ENCODE data around the gene PXMP2. TPM values are rescaled to one million over a fixed set of nuclear protein-coding genes. Genes with fewer than 3 reads are reported as not detected.

Gene PXMP2
- polyA plus RNA-seq, 3 donors = 2.9 to 9.2 (median 8.7) TPM

- H3K9me3 ChIP-seq (replicated peaks in 1 of 2; ENCODE audit: control insufficient read depth in 1 of 2, insufficient read depth in 1 of 2, low read length in 2 of 2) = no peaks in the 10 kb centered on the region
- TF ChIP-seq CTCF (IDR thresholded peaks at IDR 0.05) = no peak
- Mint-ChIP-seq H3K4me3 (no peak overlapping the region), H3K4me1 (no peaks in the 10 kb centered on the region), H3K27ac (peak overlapping the region in 1 of 7 donors; percentile 76), H3K27me3 (ENCODE audit: low read depth in 3 of 3) (no peaks in the 10 kb centered on the region), H3K36me3 (peaks cover 90 to 95% of the 10 kb centered on the region in 2 donors), H3K9me3 (peaks cover 0 to 7% (median 0%) of the 10 kb centered on the region in 7 donors)
- H3K27ac ChIP-seq (ENCODE audit: low read depth in 1 of 2, low read length in 2 of 2) = no peak overlapping the region
- H3K4me3 ChIP-seq (replicated peaks in 1 of 3; ENCODE audit: low read depth in 2 of 3, low read length in 3 of 3) = no peak overlapping the region
- no peak overlapping the region for H3K9ac ChIP-seq (ENCODE audit: insufficient read depth, low read length, poor library complexity, severe bottlenecking)
- H3K4me1 ChIP-seq (ENCODE audit: control insufficient read depth in 1 of 2, insufficient read depth in 2 of 2, low read length in 2 of 2) = no peaks in the 10 kb centered on the region
- no peak overlapping the region for H3K4me2 ChIP-seq (replicated peaks; ENCODE audit: extremely low read depth, low read length, poor library complexity, severe bottlenecking)
- WGBS (ENCODE audit: insufficient coverage) = 87% methylated on average over 11 of the region's 11 CpGs
- H3K36me3 ChIP-seq (replicated peaks in 1 of 2; ENCODE audit: control insufficient read depth in 1 of 2, insufficient read depth in 2 of 2, low read length in 2 of 2) = peaks cover 91 to 96% of the 10 kb centered on the region in 2 donors
- no peak overlapping the region for H2AFZ ChIP-seq (ENCODE audit: insufficient read depth, low read depth, low read length, poor library complexity, severe bottlenecking)
- H4K20me1 ChIP-seq (ENCODE audit: insufficient read depth, low read length) = peaks cover 4% of the 10 kb centered on the region
- intact Hi-C loops (cut with micrococcal nuclease) = no loop called here
- DNase-seq = no peak
- H3K79me2 ChIP-seq (ENCODE audit: insufficient read depth, low read length) = no peaks in the 10 kb centered on the region
- no peaks in the 10 kb centered on the region for H3K27me3 ChIP-seq (ENCODE audit: control insufficient read depth in 2 of 2, insufficient read depth in 2 of 2, low read length in 2 of 2)
These were observed 43.0 kb downstream of the PXMP2 start for GRCh38 chr12:132730353-132730752.

- WGBS (ENCODE audit: insufficient coverage) = 98% methylated on average over 10 of the region's 17 CpGs
- Mint-ChIP-seq H3K4me1 (no peaks in the 10 kb centered on the region), H3K4me3 (no peak overlapping the region), H3K27ac (no peak overlapping the region), H3K27me3 (ENCODE audit: low read depth in 3 of 3) (peaks cover 0 to 2% (median 0%) of the 10 kb centered on the region in 3 donors), H3K9me3 (peaks cover 0 to 7% (median 0%) of the 10 kb centered on the region in 7 donors), H3K36me3 (peaks cover 90 to 95% of the 10 kb centered on the region in 2 donors)
- intact Hi-C loops (cut with micrococcal nuclease) = no loop called here
- Histone ChIP-seq H3K4me2 (replicated peaks; ENCODE audit: extremely low read depth, low read length, poor library complexity, severe bottlenecking) (no peak overlapping the region), H4K20me1 (ENCODE audit: insufficient read depth, low read length) (peaks cover 4% of the 10 kb centered on the region), H3K4me1 (ENCODE audit: control insufficient read depth in 1 of 2, insufficient read depth in 2 of 2, low read length in 2 of 2) (no peaks in the 10 kb centered on the region), H2AFZ (ENCODE audit: insufficient read depth, low read depth, low read length, poor library complexity, severe bottlenecking) (no peak overlapping the region), H3K79me2 (ENCODE audit: insufficient read depth, low read length) (no peaks in the 10 kb centered on the region), H3K9me3 (replicated peaks in 1 of 2; ENCODE audit: control insufficient read depth in 1 of 2, insufficient read depth in 1 of 2, low read length in 2 of 2) (no peaks in the 10 kb centered on the region), H3K36me3 (replicated peaks in 1 of 2; ENCODE audit: control insufficient read depth in 1 of 2, insufficient read depth in 2 of 2, low read length in 2 of 2) (peaks cover 90 to 96% of the 10 kb centered on the region in 2 donors), H3K27ac (ENCODE audit: low read depth in 1 of 2, low read length in 2 of 2) (no peak overlapping the region), H3K27me3 (ENCODE audit: control insufficient read depth in 2 of 2, insufficient read depth in 2 of 2, low read length in 2 of 2) (no peaks in the 10 kb centered on the region), H3K4me3 (replicated peaks in 1 of 3; ENCODE audit: low read depth in 2 of 3, low read length in 3 of 3) (no peak overlapping the region), H3K9ac (ENCODE audit: insufficient read depth, low read length, poor library complexity, severe bottlenecking) (no peak overlapping the region)
- no peak for TF ChIP-seq CTCF (IDR thresholded peaks at IDR 0.05)
- no peak for DNase-seq
These were observed 44.2 kb downstream of the PXMP2 start for GRCh38 chr12:132731574-132731973.
